HCT116 (cell line): ENCODE results near the gene IL1RAPL2.

Experiments used
- EGR1 ChIP-seq: IDR thresholded peaks from 2 replicates; pipeline ENCODE4 v1.6.1; 2012; ENCODE audit warnings: low read depth
- EZH2 ChIP-seq: fragments of 200-600 bp; sonication (generic); IDR thresholded peaks from 2 replicates; pipeline ENCODE4 v1.6.1; 2017; ENCODE audit warnings: antibody characterized with exemption, mixed run types
- EZH2phosphoT487 ChIP-seq: fragments of 200-600 bp; IDR thresholded peaks from 2 replicates; pipeline ENCODE4 v1.6.1; 2018; ENCODE audit warnings: antibody characterized with exemption, borderline replicate concordance
- POLR2A ChIP-seq: IDR thresholded peaks from 2 replicates; pipeline ENCODE4 v1.7.0; 2011; ENCODE audit warnings: borderline replicate concordance; ENCODE audit not compliant: insufficient read depth, insufficient read length; ENCODE audit errors: extremely low read depth
- POLR2AphosphoS5 ChIP-seq: IDR thresholded peaks from 2 replicates; pipeline ENCODE4 v1.6.1; 2011; ENCODE audit warnings: mild to moderate bottlenecking, low read depth, low read length, moderate library complexity
- RAD21 ChIP-seq: IDR thresholded peaks from 2 replicates; pipeline ENCODE4 v1.6.1; 2012; ENCODE audit warnings: low read depth, mild to moderate bottlenecking
- SIN3A ChIP-seq: IDR thresholded peaks from 2 replicates; pipeline ENCODE4 v1.6.1; 2012; ENCODE audit warnings: low read depth
- SP1 ChIP-seq: IDR thresholded peaks from 2 replicates; pipeline ENCODE4 v1.6.1; 2012; ENCODE audit warnings: low read depth
- SRF ChIP-seq: IDR thresholded peaks from 2 replicates; pipeline ENCODE4 v1.6.1; 2012; ENCODE audit warnings: low read depth
- TCF7L2 ChIP-seq: IDR thresholded peaks from 2 replicates; pipeline ENCODE4 v1.7.0; 2011; ENCODE audit warnings: borderline replicate concordance, inconsistent platforms; ENCODE audit not compliant: insufficient read depth, insufficient read length; ENCODE audit errors: extremely low read depth
- YY1 ChIP-seq: IDR thresholded peaks from 2 replicates; pipeline ENCODE4 v1.6.1; 2011; ENCODE audit warnings: low read length, low read depth, moderate library complexity, mild to moderate bottlenecking; ENCODE audit not compliant: insufficient replicate concordance; ENCODE audit errors: extremely low read depth
- ZFX ChIP-seq: fragments of 450-650 bp; IDR thresholded peaks from 2 replicates; pipeline ENCODE4 v1.6.1; 2017
- TF ChIP-seq, protein P1 (sequence below): IDR thresholded peaks from 2 replicates; pipeline ENCODE4 v1.6.1; 2012; ENCODE audit warnings: low read depth
- TF ChIP-seq, protein P2 (sequence below), 3 experiments: fragments of 200-600 bp in 1 of 3; sonication (generic) in 1 of 3; IDR thresholded peaks in 2 of 3; conservative IDR thresholded peaks in 1 of 3; 2 replicates each; pipeline ENCODE4 v1.5.1; 2012 to 2017; ENCODE audit warnings: low read depth in 2 of 3, low read length in 2 of 3, antibody characterized with exemption in 1 of 3, borderline replicate concordance in 1 of 3, control low read depth in 1 of 3, mild to moderate bottlenecking in 1 of 3, mixed read lengths in 1 of 3, mixed run types in 1 of 3, moderate library complexity in 1 of 3; ENCODE audit not compliant: insufficient read depth in 1 of 3

DNA sequence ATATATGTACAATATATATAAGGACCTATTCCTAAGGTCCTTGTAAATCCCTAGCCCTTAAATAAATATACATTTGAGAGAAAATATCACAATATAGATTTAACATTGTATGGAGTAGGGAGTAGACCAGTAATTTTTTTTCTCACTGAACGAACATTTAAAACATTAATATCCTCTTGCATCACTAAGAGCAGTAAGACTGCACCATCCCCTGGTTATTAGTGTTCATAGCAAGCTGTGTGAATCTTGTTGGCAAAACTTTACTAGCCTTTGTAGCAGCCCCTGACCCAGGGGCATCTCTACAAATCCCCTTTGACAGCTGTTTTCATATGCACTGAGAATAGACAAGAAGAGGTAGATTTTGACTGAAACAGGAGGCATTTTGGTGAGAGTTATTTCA, 146.5 kb downstream of the IL1RAPL2 start:
- TF ChIP-seq, protein P1, sequence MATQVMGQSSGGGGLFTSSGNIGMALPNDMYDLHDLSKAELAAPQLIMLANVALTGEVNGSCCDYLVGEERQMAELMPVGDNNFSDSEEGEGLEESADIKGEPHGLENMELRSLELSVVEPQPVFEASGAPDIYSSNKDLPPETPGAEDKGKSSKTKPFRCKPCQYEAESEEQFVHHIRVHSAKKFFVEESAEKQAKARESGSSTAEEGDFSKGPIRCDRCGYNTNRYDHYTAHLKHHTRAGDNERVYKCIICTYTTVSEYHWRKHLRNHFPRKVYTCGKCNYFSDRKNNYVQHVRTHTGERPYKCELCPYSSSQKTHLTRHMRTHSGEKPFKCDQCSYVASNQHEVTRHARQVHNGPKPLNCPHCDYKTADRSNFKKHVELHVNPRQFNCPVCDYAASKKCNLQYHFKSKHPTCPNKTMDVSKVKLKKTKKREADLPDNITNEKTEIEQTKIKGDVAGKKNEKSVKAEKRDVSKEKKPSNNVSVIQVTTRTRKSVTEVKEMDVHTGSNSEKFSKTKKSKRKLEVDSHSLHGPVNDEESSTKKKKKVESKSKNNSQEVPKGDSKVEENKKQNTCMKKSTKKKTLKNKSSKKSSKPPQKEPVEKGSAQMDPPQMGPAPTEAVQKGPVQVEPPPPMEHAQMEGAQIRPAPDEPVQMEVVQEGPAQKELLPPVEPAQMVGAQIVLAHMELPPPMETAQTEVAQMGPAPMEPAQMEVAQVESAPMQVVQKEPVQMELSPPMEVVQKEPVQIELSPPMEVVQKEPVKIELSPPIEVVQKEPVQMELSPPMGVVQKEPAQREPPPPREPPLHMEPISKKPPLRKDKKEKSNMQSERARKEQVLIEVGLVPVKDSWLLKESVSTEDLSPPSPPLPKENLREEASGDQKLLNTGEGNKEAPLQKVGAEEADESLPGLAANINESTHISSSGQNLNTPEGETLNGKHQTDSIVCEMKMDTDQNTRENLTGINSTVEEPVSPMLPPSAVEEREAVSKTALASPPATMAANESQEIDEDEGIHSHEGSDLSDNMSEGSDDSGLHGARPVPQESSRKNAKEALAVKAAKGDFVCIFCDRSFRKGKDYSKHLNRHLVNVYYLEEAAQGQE: no peak
- TF ChIP-seq EZH2: no peak
- TF ChIP-seq, protein P2, sequence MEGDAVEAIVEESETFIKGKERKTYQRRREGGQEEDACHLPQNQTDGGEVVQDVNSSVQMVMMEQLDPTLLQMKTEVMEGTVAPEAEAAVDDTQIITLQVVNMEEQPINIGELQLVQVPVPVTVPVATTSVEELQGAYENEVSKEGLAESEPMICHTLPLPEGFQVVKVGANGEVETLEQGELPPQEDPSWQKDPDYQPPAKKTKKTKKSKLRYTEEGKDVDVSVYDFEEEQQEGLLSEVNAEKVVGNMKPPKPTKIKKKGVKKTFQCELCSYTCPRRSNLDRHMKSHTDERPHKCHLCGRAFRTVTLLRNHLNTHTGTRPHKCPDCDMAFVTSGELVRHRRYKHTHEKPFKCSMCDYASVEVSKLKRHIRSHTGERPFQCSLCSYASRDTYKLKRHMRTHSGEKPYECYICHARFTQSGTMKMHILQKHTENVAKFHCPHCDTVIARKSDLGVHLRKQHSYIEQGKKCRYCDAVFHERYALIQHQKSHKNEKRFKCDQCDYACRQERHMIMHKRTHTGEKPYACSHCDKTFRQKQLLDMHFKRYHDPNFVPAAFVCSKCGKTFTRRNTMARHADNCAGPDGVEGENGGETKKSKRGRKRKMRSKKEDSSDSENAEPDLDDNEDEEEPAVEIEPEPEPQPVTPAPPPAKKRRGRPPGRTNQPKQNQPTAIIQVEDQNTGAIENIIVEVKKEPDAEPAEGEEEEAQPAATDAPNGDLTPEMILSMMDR (IDR thresholded peaks at IDR 0.05 in 2 of 3, conservative IDR thresholded peaks at IDR 0.05 in 1 of 3; ENCODE audit: borderline replicate concordance in 1 of 3, insufficient read depth in 1 of 3, low read depth in 2 of 3, low read length in 2 of 3): no peak
- no peak for TF ChIP-seq POLR2A
- TF ChIP-seq SRF: no peak
- TF ChIP-seq ZFX: no peak
- TF ChIP-seq SIN3A: no peak
- TF ChIP-seq SP1: no peak
- no peak for TF ChIP-seq POLR2AphosphoS5
- TF ChIP-seq EZH2phosphoT487: no peak
- no peak for TF ChIP-seq EGR1
- no peak for TF ChIP-seq YY1
- TF ChIP-seq RAD21: no peak
- TF ChIP-seq TCF7L2: no peak
